Neural cell (in vitro differentiated cells): ENCODE results near the gene RAD51B. TPM values are rescaled to one million over a fixed set of nuclear protein-coding genes. Genes with fewer than 3 reads are reported as not detected.

Source experiments
- H2AFZ ChIP-seq: fragments of 200-600, 300-800 bp; sonication (generic), shearing (Covaris generic); 2 replicates; pipeline ENCODE4 v1.6.0; 2014; ENCODE audit warnings: low read depth, mild to moderate bottlenecking, antibody characterized with exemption, low read length, moderate library complexity
- H3F3A ChIP-seq: fragments of 200-600 bp; shearing (Covaris generic); 2 replicates; pipeline ENCODE4 v1.6.1; 2016; ENCODE audit warnings: mild to moderate bottlenecking, moderate library complexity, mixed read lengths, antibody characterized with exemption, low read length; ENCODE audit not compliant: insufficient read depth, poor library complexity, severe bottlenecking
- H3K27ac ChIP-seq: fragments of 200-600, 300-800 bp; sonication (generic), shearing (Covaris generic); 2 replicates; pipeline ENCODE4 v1.5.1; 2014; ENCODE audit warnings: mild to moderate bottlenecking, low read length, moderate library complexity
- H3K27me3 ChIP-seq: fragments of 300-800, 200-600 bp; sonication (generic), shearing (Covaris generic); 2 replicates; pipeline ENCODE4 v1.6.0; 2014; ENCODE audit warnings: mild to moderate bottlenecking, low read depth, low read length, moderate library complexity; ENCODE audit not compliant: insufficient read depth
- H3K36me3 ChIP-seq: fragments of 300-800, 200-600 bp; sonication (generic), shearing (Covaris generic); 2 replicates; pipeline ENCODE4 v1.5.1; 2014; ENCODE audit warnings: mild to moderate bottlenecking, antibody characterized with exemption, low read length, moderate library complexity; ENCODE audit not compliant: insufficient read depth
- H3K4me2 ChIP-seq: fragments of 300-800, 200-600 bp; sonication (generic), shearing (Covaris generic); 2 replicates; pipeline ENCODE4 v1.6.0; 2014; ENCODE audit warnings: mild to moderate bottlenecking, low read length
- H3K4me3 ChIP-seq: fragments of 300-800, 200-600 bp; sonication (generic), shearing (Covaris generic); 2 replicates; pipeline ENCODE4 v1.5.1; 2014; ENCODE audit warnings: mild to moderate bottlenecking, low read length, moderate library complexity
- H3K79me2 ChIP-seq: fragments of 200-600 bp; shearing (Covaris generic); replicated peaks from 2 replicates; pipeline ENCODE4 v1.6.0; 2014; ENCODE audit warnings: mild to moderate bottlenecking, low read length, moderate library complexity; ENCODE audit not compliant: insufficient read depth
- H3K9ac ChIP-seq: fragments of 300-800, 200-600 bp; sonication (generic), shearing (Covaris generic); 2 replicates; pipeline ENCODE4 v1.6.1; 2016; ENCODE audit warnings: mild to moderate bottlenecking, low read length, mixed read lengths
- H3K9me2 ChIP-seq: fragments of 200-600 bp; shearing (Covaris generic); 2 replicates; pipeline ENCODE4 v1.6.1; 2016; ENCODE audit warnings: mild to moderate bottlenecking, low read length, mixed read lengths; ENCODE audit not compliant: insufficient read depth
- H3K9me3 ChIP-seq: fragments of 200-600, 300-800 bp; sonication (generic), shearing (Covaris generic); 2 replicates; pipeline ENCODE4 v1.6.1; 2016; ENCODE audit warnings: mild to moderate bottlenecking, mixed run types, low read length, moderate library complexity, mixed read lengths
- H4K20me1 ChIP-seq: fragments of 200-600 bp; shearing (Covaris generic); 2 replicates; pipeline ENCODE4 v1.6.1; 2016; ENCODE audit warnings: mild to moderate bottlenecking, mixed run types; ENCODE audit not compliant: insufficient read depth
- CTCF ChIP-seq: fragments of 450-650 bp; IDR thresholded peaks from 2 replicates; pipeline ENCODE4 v1.5.1; 2014; ENCODE audit warnings: antibody characterized with exemption, mild to moderate bottlenecking, moderate library complexity; ENCODE audit not compliant: poor library complexity, severe bottlenecking
- EP300 ChIP-seq: fragments of 450-650 bp; conservative IDR thresholded peaks from 2 replicates; pipeline ENCODE4 v1.6.1; 2014; ENCODE audit warnings: antibody characterized with exemption, mild to moderate bottlenecking, moderate library complexity; ENCODE audit not compliant: poor library complexity, severe bottlenecking
- EZH2 ChIP-seq: fragments of 200-600, 300-800 bp; shearing (Covaris generic), sonication (generic); IDR thresholded peaks from 2 replicates; pipeline ENCODE4 v1.6.1; 2014; ENCODE audit warnings: antibody characterized with exemption, low read length, borderline replicate concordance, mild to moderate bottlenecking; ENCODE audit not compliant: insufficient read depth, poor library complexity, severe bottlenecking
- MXI1 ChIP-seq: fragments of 450-650 bp; conservative IDR thresholded peaks from 2 replicates; pipeline ENCODE4 v1.6.1; 2014; ENCODE audit warnings: antibody characterized with exemption, mild to moderate bottlenecking; ENCODE audit not compliant: poor library complexity, severe bottlenecking
- POLR2AphosphoS5 ChIP-seq: IDR thresholded peaks from 2 replicates; pipeline ENCODE4 v1.6.1; 2012
- RAD21 ChIP-seq: fragments of 450-650 bp; conservative IDR thresholded peaks from 2 replicates; pipeline ENCODE4 v1.6.1; 2014; ENCODE audit warnings: antibody characterized with exemption, mild to moderate bottlenecking, moderate library complexity
- REST ChIP-seq: IDR thresholded peaks from 2 replicates; pipeline ENCODE4 v1.6.1; 2012; ENCODE audit warnings: borderline replicate concordance
- SMC3 ChIP-seq: fragments of 450-650 bp; conservative IDR thresholded peaks from 2 replicates; pipeline ENCODE4 v1.6.1; 2014; ENCODE audit warnings: antibody characterized with exemption, mild to moderate bottlenecking, moderate library complexity; ENCODE audit not compliant: poor library complexity
- TAF1 ChIP-seq: IDR thresholded peaks from 2 replicates; pipeline ENCODE4 v1.6.1; 2012; ENCODE audit warnings: low read depth
- polyA plus RNA-seq: library from polyadenylated mRNA; depleted of rRNA; stranded (reverse); fragments of >200 nt; gene quantifications from 2 replicates; pipeline ENCODE4 v1.2.3, GENCODE V29; 2014

Gene RAD51B
- polyA plus RNA-seq, 1 donor from 2014 or later = 3.1 TPM

- Histone ChIP-seq H3K27me3 (no peaks in the 10 kb centered on the region), H3K79me2 (no peaks in the 10 kb centered on the region), H3K9me3 (peaks cover 3% of the 10 kb centered on the region), H4K20me1 (no peaks in the 10 kb centered on the region), H2AFZ (no peak overlapping the region), H3K4me2 (no peak overlapping the region), H3K27ac (no peak overlapping the region), H3K4me3 (no peak overlapping the region), H3K36me3 (no peaks in the 10 kb centered on the region), H3K9ac (no peak overlapping the region), H3F3A (no peaks in the 10 kb centered on the region), H3K9me2 (no peaks in the 10 kb centered on the region)
- TF ChIP-seq REST = no peak
- no peak for TF ChIP-seq CTCF
- TF ChIP-seq EP300 = no peak
- TF ChIP-seq POLR2AphosphoS5 = no peak
- TF ChIP-seq EZH2 = no peak
- no peak for TF ChIP-seq MXI1
- TF ChIP-seq SMC3 = no peak
- no peak for TF ChIP-seq TAF1
- TF ChIP-seq RAD21 = no peak
These were observed 746.5 kb downstream of the RAD51B start for GRCh38 chr14:68566075-68566474.

DNA sequence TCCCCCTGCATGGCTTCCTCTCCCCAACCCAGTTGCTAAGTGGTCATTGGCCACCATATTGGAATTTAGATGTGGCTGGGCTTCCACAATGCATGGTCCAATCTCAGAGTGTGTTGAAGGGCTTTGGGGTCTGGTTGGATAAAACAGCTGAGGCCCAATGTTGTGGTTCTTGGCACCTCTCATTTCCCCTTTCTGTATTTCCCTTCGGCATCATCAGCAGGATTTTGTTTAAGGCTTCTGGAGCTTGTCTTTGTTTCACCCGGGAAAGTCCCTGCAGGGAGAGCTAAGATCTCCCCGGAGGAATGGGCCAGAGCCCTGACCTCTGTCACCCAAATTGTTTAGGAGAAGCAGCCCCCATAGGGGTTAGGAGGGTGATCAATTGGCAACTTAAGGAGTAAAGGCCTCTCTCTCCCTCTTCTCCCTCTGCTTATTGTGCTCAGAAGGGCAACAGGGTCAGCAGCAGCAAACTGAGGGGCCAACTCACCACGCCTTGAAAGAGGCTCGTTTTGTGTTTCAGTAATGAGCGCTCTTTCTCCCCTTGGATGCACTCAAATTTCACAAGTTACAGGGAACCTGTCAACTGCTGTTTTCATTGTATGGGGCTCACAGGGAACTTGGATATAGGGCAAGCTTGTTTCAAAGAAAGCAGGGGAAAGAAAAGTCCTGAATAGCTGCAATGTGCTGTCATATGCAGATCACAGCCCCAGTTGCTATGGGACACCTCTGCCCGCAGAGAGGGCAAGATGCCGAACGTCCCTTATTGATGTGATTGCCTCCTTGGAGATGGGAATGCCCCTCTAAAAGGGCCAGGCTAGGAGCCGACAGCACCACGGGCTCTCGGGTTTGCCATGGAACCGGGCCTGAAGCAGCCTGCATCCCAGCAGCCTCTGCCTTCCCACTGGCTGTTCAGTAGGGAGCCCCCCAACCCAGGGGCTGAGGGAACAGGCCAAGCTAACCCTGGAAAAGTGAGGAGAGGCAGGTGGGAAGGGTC is 749.6 kb downstream of the RAD51B start:
- Histone ChIP-seq H3K79me2 (no peaks in the 10 kb centered on the region), H3K9ac (no peak overlapping the region), H3K36me3 (no peaks in the 10 kb centered on the region), H3K27ac (no peak overlapping the region), H3K4me3 (no peak overlapping the region), H3K27me3 (no peaks in the 10 kb centered on the region), H4K20me1 (no peaks in the 10 kb centered on the region), H3F3A (no peaks in the 10 kb centered on the region), H3K9me2 (no peaks in the 10 kb centered on the region), H3K4me2 (no peak overlapping the region), H2AFZ (no peak overlapping the region), H3K9me3 (peaks cover 7% of the 10 kb centered on the region)
- TF ChIP-seq MXI1 (no peak), CTCF (no peak), EZH2 (no peak), SMC3 (no peak), REST (no peak), EP300 (no peak), TAF1 (no peak), RAD21 (no peak), POLR2AphosphoS5 (no peak)
